ENCODE data around the gene TCN2. TPM values are rescaled to one million over a fixed set of nuclear protein-coding genes. Genes with fewer than 3 reads are reported as not detected.
"Not testable (repeated sequence)": the region's sequence is repeated elsewhere in the genome, so short reads cannot be mapped to it uniquely, and the experiment has no call there.

The TCN2 gene
- total and polyA plus RNA-seq, 5 experiments from 2014 or later = 0.20 to 0.62 TPM; not detected in 3

DNA sequence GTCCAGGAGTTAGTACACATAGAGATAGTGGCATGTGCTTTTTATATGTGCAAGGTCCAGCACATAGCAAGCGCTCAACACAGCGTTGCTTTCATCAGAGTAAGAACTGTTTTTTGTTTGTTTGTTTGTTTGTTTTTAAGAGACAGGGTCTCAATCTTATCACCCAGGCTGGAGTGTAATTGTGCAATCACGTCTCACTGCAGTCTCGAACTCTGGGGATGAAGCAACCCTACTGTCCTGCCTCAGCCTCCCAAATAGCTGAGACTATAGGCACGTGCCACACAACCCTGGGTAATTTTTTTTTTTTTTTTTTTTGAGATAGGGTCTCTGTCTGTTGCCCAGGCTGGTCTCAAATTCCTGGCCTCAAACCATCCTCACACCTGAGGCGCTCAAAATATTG, 10.8 kb downstream of the TCN2 start:
- no peaks in the 10 kb centered on the region for H3K9me3 Mint-ChIP-seq
- H3K27ac Mint-ChIP-seq = no peak overlapping the region
- H3K27me3 Mint-ChIP-seq = peaks cover 0 to 7% (median 0%) of the 10 kb centered on the region in 5 donors
- H3K4me1 Mint-ChIP-seq = no peaks in the 10 kb centered on the region
- no peak overlapping the region for H3K4me3 Mint-ChIP-seq
- DNase-seq (no peak), ATAC-seq (no peak)
- no peaks in the 10 kb centered on the region for H3K36me3 Mint-ChIP-seq
- POLR2A ChIA-PET = no interaction called here

GRCh38 chr22:30619909-30620308, 12.9 kb downstream of the TCN2 start:
- H3K36me3 Mint-ChIP-seq, H3K9me3 Mint-ChIP-seq, H3K27ac Mint-ChIP-seq, POLR2A ChIA-PET, H3K4me1 Mint-ChIP-seq, DNase-seq, H3K4me3 Mint-ChIP-seq, ATAC-seq, H3K27me3 Mint-ChIP-seq: not testable (repeated sequence)

DNA sequence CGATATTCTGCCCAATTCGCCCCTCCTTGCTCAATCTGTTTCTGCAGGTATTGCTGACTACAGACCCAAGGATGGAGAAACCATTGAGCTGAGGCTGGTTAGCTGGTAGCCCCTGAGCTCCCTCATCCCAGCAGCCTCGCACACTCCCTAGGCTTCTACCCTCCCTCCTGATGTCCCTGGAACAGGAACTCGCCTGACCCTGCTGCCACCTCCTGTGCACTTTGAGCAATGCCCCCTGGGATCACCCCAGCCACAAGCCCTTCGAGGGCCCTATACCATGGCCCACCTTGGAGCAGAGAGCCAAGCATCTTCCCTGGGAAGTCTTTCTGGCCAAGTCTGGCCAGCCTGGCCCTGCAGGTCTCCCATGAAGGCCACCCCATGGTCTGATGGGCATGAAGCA, 19.4 kb downstream of the TCN2 start:
- peaks cover 0 to 3% (median 0%) of the 10 kb centered on the region in 5 donors for H3K27me3 Mint-ChIP-seq
- POLR2A ChIA-PET = no interaction called here
- H3K27ac Mint-ChIP-seq = peak overlapping the region in 1 of 10 donors; percentile 76
- ATAC-seq (no peak), DNase-seq (no peak)
- no peaks in the 10 kb centered on the region for H3K9me3 Mint-ChIP-seq
- H3K4me3 Mint-ChIP-seq = no peak overlapping the region
- H3K4me1 Mint-ChIP-seq = no peaks in the 10 kb centered on the region
- no peaks in the 10 kb centered on the region for H3K36me3 Mint-ChIP-seq

- no peak for ATAC-seq
- Mint-ChIP-seq H3K27ac (no peak overlapping the region), H3K4me3 (no peak overlapping the region), H3K36me3 (no peaks in the 10 kb centered on the region), H3K4me1 (no peaks in the 10 kb centered on the region), H3K9me3 (no peaks in the 10 kb centered on the region), H3K27me3 (no peaks in the 10 kb centered on the region)
- no peak for DNase-seq
- POLR2A ChIA-PET = no interaction called here
These were observed 20.5 kb downstream of the TCN2 start for GRCh38 chr22:30627471-30627870.

DNA sequence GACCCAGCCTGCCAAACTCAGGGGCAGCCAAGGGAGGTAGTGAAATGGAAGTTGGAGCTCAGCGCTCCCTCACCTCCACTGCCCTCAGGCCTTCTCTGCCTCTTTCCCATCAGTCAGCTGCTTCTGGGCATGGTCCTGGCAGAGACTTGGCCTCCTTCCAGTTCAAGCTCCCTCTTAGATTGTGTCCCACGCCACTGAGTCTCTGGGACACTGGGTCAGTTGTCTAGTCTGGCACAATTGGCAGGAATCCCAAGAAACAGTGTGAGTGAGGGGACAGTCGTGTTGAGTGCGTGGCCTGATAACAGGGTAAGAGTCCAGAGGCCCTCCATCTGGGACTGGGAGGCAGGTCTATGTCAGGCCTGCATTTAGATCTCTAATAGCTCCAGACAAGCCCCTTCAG, 21.5 kb downstream of the TCN2 start:
- POLR2A ChIA-PET = interaction anchor here (0.7 kb wide), 1 partner anchor 499 kb away, joined by 4 read pairs; no protein-coding TSS in a partner anchor
- Mint-ChIP-seq H3K36me3 (no peaks in the 10 kb centered on the region), H3K9me3 (no peaks in the 10 kb centered on the region), H3K27ac (no peak overlapping the region), H3K4me3 (no peak overlapping the region), H3K27me3 (no peaks in the 10 kb centered on the region), H3K4me1 (no peaks in the 10 kb centered on the region)
- DNase-seq (no peak), ATAC-seq (no peak)

DNA sequence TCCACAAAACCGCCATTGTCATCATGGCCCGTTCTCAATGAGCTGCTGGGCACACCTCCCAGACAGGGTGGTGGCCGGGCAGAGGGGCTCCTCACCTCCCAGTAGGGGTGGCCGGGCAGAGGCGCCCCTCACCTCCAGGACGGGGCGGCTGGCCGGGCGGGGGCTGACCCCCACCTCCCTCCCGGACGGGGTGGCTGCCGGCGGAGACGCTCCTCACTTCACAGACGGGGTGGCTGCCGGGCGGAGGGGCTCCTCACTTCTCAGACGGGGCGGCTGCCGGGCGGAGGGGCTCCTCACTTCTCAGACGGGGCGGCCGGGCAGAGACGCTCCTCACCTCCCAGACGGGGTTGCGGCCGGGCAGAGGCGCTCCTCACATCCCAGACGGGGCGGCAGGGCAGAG, 24.5 kb downstream of the TCN2 start:
- H3K4me1 Mint-ChIP-seq = peaks cover 8 to 18% (median 16%) of the 10 kb centered on the region in 4 donors
- H3K9me3 Mint-ChIP-seq, DNase-seq, H3K27ac Mint-ChIP-seq, ATAC-seq, H3K4me3 Mint-ChIP-seq, POLR2A ChIA-PET, H3K36me3 Mint-ChIP-seq, H3K27me3 Mint-ChIP-seq: not testable (repeated sequence)

DNA sequence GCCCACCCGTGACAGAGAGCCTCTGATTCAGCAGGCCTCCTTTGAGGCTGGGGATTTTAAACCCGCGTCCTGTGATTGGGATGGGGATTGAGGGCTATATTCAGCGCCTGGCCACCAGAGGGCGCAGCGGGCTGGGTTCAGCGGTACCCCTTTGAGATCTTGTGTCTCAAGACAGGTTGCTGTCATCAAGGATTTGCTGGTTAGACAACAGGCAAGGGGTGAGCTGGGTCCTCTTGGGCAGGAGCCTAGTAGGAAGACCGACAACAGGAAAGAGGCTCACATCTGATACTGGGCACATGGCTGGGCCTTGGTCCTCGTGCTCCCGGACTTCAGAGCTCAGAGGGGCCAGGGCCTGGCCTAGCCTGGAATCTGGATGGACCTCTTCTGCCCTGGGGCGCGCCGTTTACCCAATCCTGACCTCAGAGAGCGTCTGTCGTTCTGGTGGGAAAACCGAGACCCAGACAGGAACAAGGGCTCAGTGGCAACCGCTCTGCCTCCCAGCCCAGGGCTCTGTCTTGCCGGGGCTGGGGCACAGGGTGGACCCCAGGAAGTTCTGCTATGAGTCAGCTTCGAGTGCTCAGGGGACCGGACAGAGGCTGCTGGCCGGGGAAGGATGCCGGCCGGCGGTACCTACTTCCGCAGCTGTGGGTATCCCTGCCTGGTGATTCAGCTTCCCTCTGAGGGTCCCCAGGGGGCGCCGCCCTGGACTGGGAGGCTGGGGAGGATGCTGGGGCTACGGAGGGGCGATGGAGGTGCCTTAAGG, 27.7 kb downstream of the TCN2 start:
- Mint-ChIP-seq H3K36me3 (peaks cover 0 to 6% (median 2%) of the 10 kb centered on the region in 3 donors), H3K4me1 (peaks cover 10 to 27% (median 24%) of the 10 kb centered on the region in 4 donors), H3K9me3 (peaks cover 0 to 4% (median 0%) of the 10 kb centered on the region in 9 donors), H3K27ac (peak overlapping the region; percentile 61 to 95 (median 90)), H3K27me3 (no peaks in the 10 kb centered on the region), H3K4me3 (peak overlapping the region; percentile 71 to 89 (median 82))
- peak; percentile 65 to 71 for ATAC-seq
- POLR2A ChIA-PET = interaction anchor here (0.7 to 2.2 kb wide), 13 partner anchors 30 to 658 kb away, joined by 3 to 11 read pairs (median 4); partner anchors contain the start of genes DUSP18, OSBP2, PES1 and PIK3IP1
- DNase-seq = peak; percentile 76 to 92 (median 88)

- no peaks in the 10 kb centered on the region for H3K27me3 Mint-ChIP-seq
- ATAC-seq (peak; percentile 80 to 87), DNase-seq (peak; percentile 86 to 98 (median 92))
- peaks cover 0 to 4% (median 0%) of the 10 kb centered on the region in 9 donors for H3K9me3 Mint-ChIP-seq
- peak within 1 kb of the TSS; percentile 81 to 90 (median 88) for H3K4me3 Mint-ChIP-seq
- peaks cover 0 to 7% (median 2%) of the 10 kb centered on the region in 3 donors for H3K36me3 Mint-ChIP-seq
- peak within 1 kb of the TSS; percentile 61 to 95 (median 92) for H3K27ac Mint-ChIP-seq
- peaks cover 10 to 27% (median 24%) of the 10 kb centered on the region in 4 donors for H3K4me1 Mint-ChIP-seq
- POLR2A ChIA-PET = interaction anchor here (0.7 to 2.2 kb wide), 16 partner anchors 29 to 657 kb away, joined by 3 to 11 read pairs (median 4); partner anchors contain the start of genes DUSP18, OSBP2, PES1 and PIK3IP1
These were observed 28.6 kb downstream of the TCN2 start, which contains the start of gene SLC35E4 for GRCh38 chr22:30635273-30636225. SLC35E4 (plus strand) TSS chr22:30635781; CDS start chr22:30636451, 670 bp downstream.

GRCh38 chr22:30636226-30637077, 29.5 kb downstream of the TCN2 start:
- peaks cover 0 to 7% (median 2%) of the 10 kb centered on the region in 3 donors for H3K36me3 Mint-ChIP-seq
- H3K4me1 Mint-ChIP-seq = peaks cover 10 to 27% (median 24%) of the 10 kb centered on the region in 4 donors
- H3K27me3 Mint-ChIP-seq = no peaks in the 10 kb centered on the region
- peak overlapping the region in 8 of 10 donors; percentile 31 to 92 (median 84) for H3K27ac Mint-ChIP-seq
- H3K9me3 Mint-ChIP-seq = peaks cover 0 to 4% (median 0%) of the 10 kb centered on the region in 9 donors
- ATAC-seq = peak; percentile 1 to 3
- POLR2A ChIA-PET = interaction anchor here (0.7 to 2.2 kb wide), 7 partner anchors 31 to 638 kb away, joined by 3 to 8 read pairs (median 5); partner anchors contain the start of genes DUSP18 and PES1
- peak in 5 of 10 donors; percentile 4 to 31 (median 23) for DNase-seq
- peak overlapping the region; percentile 80 to 90 (median 88) for H3K4me3 Mint-ChIP-seq

GRCh38 chr22:30637701-30638114, 30.7 kb downstream of the TCN2 start:
- Mint-ChIP-seq H3K36me3 (peaks cover 0 to 7% (median 2%) of the 10 kb centered on the region in 3 donors), H3K4me3 (peak overlapping the region in 9 of 10 donors; percentile 22 to 62 (median 53)), H3K9me3 (peaks cover 0 to 4% (median 0%) of the 10 kb centered on the region in 9 donors), H3K27me3 (no peaks in the 10 kb centered on the region), H3K27ac (peak overlapping the region in 4 of 10 donors; percentile 26 to 63 (median 56)), H3K4me1 (peaks cover 10 to 27% (median 24%) of the 10 kb centered on the region in 4 donors)
- ATAC-seq (no peak), DNase-seq (no peak)
- POLR2A ChIA-PET = no interaction called here

DNA sequence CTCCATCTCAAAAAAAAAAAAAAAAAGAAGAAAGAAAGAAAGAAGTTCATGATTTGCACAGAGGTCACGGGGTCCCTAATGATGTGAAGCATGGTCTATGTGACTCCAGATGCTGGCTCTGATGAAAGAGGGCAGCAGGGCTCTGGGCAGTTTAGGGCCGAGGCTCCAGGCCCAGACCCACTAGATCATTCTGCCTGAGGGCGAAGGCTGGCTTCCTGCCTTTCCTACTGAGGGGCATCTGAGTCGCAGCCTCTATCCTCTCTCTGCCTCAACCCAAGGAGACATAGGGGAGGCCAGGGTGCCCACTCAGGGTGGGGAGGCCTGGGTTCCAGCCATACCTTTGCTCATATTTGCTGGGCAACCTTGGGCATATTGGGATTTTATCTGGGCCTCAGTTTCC, 33.4 kb downstream of the TCN2 start:
- no peaks in the 10 kb centered on the region for H3K27me3 Mint-ChIP-seq
- H3K27ac Mint-ChIP-seq = no peak overlapping the region
- H3K4me1 Mint-ChIP-seq = peaks cover 6 to 17% (median 14%) of the 10 kb centered on the region in 4 donors
- H3K36me3 Mint-ChIP-seq = peaks cover 0 to 7% (median 2%) of the 10 kb centered on the region in 3 donors
- POLR2A ChIA-PET = no interaction called here
- no peak overlapping the region for H3K4me3 Mint-ChIP-seq
- ATAC-seq = no peak
- peaks cover 0 to 4% (median 0%) of the 10 kb centered on the region in 9 donors for H3K9me3 Mint-ChIP-seq
- no peak for DNase-seq

All from naive thymus-derived CD8-positive, alpha-beta T cell (primary cell).